ENCODE results near the gene SNAI1.
"Not testable (repeated sequence)": the region's sequence is repeated elsewhere in the genome, so short reads cannot be mapped to it uniquely, and the experiment has no call there.

SNAI1 gene

DNA sequence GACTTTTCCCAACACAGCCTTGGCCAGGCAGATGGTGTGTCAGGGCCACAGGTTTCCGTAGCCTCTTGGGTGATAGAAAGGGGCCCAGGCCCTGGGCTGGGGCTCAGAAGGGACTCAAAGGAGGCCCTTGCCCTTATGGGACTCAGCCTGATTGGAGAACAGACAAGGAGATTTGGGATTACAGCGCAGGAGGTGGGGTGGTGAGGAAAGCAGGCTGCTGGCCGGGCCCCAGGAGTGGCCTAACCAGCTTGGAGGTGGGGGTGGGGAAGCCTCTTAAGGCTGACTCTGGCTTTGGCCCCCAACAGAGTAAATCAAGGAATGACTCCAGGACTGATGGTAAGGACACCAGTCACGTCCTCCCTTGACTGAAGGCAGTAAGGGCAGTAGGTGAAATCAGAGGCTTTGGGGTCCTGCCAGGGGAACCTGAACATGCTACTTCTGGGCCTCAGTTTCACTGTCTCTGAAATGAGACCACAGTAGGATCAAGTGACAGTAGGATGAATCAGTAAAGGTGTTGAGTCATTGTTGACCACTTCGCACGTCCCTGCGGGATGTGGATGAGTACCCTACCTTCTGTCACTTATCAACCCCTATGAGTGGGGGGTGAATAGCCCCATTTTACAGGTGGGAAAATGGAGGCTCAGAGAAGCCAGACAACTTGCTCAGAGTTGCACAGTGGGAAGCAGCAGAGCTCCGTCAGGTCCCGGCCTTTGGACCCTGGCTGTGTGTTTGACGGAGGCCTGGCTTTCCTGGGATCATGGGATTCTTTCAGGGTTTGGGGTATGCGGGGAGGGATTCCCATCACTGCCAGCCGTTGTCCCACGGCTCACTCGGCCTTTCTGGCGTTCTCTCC, 4.5 kb downstream of the SNAI1 start:
- DNase-seq: no peak

DNA sequence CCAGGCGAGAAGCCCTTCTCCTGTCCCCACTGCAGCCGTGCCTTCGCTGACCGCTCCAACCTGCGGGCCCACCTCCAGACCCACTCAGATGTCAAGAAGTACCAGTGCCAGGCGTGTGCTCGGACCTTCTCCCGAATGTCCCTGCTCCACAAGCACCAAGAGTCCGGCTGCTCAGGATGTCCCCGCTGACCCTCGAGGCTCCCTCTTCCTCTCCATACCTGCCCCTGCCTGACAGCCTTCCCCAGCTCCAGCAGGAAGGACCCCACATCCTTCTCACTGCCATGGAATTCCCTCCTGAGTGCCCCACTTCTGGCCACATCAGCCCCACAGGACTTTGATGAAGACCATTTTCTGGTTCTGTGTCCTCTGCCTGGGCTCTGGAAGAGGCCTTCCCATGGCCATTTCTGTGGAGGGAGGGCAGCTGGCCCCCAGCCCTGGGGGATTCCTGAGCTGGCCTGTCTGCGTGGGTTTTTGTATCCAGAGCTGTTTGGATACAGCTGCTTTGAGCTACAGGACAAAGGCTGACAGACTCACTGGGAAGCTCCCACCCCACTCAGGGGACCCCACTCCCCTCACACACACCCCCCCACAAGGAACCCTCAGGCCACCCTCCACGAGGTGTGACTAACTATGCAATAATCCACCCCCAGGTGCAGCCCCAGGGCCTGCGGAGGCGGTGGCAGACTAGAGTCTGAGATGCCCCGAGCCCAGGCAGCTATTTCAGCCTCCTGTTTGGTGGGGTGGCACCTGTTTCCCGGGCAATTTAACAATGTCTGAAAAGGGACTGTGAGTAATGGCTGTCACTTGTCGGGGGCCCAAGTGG, 5.3 kb downstream of the SNAI1 start:
- no peak for DNase-seq

DNA sequence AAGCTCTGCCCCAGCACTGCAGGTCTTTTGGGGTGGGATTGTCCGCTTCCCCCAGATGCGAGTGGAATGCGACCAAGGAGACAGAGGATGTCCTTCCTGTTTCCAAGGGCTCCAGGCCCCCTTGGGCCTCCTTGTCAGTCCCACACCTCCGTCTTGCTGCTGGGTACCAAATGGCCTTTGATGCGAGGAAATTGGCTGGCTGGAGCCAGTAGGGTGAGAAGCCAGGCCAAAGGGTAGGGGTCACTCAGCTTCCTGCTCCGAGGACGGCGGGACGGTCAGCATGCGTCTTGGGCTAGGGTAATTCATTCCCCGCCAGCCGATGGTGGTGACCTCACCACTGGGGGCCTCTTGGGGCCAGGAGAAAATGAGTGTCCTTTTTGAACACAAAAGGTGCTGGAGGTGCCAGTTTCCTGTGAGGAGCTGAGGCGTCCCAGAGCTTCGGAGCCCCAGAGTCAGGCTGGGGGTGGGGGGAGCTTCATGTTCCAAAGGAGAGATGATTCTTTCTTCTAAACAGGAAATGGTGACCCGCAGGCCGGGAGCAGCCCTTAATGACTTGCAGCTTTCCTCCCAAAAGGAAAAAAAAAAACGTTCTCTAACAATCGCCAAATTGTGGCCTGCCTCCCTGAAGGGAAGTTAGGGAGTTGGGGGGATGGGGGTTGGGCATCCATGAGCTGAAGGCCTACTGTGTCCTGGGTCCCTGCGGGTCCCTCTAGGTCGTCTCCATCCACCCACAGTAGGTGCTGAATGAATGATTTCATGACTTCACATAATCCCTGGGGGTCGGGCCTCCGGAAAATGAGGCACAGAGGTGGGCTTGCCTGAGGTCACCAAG, 6.7 kb downstream of the SNAI1 start:
- peak in 2 of 14 donors; percentile 27 to 71 for DNase-seq

DNA sequence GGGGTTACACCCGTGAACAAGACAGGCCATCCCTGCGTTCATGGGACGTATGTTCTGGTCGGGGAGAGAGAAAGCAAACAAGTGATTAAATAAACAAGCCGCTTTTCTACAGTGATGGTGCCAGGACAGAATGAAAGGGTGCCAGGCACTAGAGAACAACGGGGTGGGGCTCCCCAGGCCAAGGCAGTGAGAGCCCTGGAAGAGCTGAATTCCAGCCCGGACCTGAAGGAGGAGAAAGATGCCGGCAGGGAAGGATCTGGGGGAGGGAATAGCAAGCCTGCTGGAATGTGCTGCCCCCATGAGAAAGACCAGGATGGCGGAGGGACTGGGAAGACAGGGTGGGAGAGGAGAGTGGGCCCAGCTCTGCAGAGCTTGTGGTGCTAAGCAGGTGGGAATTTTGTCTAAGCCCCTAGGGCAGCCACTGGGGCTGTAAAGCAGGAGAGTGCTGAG, 7.5 kb downstream of the SNAI1 start:
- peak in 5 of 14 donors; percentile 11 to 44 (median 32) for DNase-seq

DNA sequence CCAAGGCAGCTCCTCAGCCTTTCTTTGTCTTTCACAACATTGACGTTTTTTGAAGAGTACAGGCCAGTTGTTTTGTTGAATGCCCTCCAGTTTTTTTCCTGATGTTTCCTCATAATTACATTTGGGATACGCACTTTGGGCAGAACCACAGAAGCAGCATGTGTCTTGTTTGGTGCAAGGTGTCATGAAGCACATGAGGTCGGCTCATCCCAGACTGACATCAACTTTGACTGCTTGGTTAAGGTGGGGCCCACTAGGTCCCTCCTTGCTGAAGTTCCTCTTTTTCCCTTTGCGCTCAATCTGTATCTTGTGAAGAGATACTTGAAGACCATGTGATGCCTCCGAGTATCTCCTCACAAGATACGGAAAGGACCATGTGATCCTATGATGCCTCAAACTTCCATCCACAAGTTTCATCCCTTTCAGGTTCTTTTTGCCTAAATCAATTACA, 10.5 kb downstream of the SNAI1 start:
- no peak for DNase-seq

DNA sequence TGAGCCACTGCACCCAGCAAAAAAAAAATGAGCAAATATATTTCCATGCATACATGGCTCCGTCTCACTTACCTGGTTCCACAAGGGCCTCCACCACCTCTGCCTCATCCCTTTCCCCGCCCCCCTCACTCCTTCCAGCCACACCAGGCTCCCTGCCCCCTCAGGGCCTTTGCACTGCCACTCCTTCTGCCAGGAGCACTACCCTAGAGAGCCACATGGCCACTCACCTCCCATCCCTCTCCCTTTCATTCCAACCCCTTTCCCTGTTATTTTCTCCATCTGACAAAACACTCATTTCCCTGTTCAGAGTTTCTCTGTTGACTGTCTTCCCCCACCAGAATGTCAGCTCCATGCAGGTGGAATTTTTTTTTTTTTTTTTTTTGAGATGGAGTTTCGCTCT, 12.8 kb downstream of the SNAI1 start:
- no peak for DNase-seq

DNA sequence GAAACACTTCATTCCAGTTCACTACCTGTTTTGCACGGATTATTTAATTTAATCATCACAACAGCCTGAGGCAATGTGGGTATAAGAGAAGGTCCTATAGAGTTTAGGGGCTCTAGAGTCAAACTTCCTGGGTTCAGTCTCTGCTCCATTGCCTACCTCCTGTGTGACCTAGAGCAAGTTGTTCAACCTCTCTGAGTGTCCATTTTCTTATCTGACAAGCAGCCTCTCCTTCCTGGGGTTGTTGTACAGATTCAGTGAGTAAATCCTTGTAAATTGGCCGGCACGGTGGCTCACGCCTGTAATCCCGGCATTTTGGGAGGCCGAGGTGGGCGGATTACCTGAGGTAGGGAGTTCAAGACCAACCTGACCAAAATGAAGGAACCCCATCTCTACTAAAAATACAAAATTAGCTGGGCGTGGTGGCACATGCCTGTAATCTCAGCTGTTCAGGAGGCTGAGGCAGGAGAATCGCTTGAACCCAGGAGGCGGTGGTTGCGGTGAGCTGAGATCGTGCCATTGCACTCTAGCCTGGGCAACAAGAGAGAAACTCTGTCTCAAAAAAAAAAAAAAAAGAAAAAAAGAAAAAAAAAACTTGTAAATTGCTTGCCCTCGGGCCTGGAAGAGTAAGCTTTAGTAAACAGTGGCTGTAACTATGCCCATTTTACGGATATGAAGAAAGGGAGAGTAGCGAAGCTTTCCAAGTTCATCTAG, 15.9 kb downstream of the SNAI1 start:
- not testable (repeated sequence) for DNase-seq

DNA sequence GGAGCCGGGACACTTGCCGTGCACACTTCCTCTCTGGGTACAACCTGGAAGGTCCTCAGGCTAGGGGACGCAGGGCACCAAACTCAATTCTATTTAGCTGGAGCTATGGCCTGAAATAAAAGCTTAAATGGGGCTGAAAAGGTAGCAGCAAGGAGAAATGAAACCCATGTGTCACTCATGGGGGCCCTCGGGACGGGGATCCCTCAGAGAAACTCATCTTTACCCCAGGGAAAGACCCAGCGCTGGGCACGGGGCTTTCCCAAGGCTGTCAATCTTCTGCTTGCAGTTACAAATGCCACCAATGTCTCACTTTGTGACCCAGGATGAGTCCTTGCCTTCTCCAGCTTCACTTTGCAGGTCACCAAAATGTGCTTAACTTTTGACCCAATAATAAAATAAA, 16.5 kb downstream of the SNAI1 start:
- DNase-seq: no peak

DNA sequence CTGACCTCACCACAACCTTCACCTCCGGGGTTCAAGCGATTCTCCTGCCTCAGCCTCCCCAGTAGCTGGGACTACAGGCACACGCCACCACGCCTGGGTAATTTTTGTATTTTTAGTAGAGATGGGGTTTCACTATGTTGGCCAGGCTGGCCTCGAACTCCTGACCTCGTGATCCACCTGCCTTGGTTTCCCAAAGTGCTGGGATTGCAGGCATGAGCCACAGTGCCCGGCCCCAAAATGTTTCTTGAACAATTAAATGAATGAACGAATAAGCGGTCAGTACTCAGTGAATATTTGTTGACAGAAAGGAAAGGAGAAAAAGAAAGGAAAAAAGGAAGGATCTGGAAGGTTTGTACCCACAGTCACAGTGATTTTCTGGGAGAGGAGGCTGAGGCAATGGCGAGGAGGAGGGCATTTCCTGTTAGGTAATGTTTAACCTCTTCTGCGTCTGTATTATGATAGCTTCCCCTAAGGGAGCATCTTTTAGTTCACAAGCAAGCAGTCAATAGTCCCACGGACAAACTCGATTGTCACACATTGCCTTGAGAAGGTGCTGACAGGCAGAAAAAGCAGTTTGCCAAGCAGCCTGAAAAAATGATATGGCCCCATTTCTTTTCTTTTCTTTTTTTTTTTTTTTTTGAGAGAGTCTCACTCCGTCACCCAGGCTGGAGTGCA, 17.9 kb downstream of the SNAI1 start:
- not testable (repeated sequence) for DNase-seq

DNA sequence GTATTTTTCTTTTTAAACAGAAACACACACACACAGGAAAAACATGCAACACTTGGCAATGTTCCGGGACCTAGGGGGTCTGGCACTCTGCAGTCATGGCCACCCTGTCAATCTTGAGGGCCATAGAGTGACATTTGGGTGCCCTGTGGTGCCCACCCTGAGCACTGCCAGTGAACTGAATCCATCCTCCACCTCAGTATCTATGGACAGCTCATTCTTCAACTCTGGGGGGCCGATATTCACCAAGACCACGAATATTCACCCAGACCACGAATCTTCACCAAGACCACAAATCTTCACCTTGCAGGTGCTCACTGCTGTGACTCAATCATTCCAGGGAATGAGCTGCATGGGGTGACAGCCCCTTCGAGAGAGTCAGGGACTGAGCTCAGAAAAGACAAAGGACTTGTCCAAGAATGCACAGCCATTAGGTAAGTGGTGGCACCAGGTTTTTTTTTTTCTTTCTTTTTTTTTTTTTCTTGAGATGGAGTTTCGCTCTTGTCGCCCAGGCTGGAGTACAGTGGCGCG, 19.1 kb downstream of the SNAI1 start:
- DNase-seq: no peak

DNA sequence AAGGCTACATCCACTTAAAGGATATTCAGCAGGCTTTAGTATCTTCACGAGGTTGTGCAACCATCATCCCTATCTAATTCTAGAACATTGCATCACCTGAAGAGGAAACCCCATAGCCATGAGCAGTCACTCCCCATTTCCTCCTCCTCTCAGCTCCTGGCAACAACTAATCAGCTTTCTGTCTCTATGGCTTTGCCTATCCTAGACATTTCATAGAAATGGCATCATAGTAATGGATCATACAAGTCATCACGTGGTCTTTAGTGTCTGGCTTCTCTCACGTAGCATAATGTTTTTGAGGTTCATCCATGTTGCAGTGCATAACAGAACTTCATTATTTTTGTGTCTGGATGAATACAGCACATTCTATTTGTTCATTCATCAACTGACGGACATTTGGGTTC, 20.5 kb downstream of the SNAI1 start:
- DNase-seq: no peak

DNA sequence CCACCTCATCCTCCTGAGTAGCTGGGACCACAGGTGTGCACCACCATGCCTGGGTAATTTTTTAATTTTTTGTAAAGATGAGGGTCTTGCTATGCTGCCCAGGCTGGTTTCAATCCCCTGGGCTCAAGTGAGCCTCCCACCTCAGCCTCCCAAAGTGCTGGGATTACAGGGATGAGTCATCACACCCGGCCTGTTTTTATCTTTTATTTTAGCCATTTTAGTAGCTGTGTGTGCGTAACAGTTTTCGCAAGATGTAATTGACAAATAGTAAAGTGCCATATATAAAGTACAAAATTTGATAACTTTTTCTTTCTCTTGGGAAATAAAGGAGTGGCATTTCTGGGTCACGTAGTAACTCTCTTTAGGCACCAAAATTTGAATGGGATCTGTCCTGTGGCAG, 21.4 kb downstream of the SNAI1 start:
- no peak for DNase-seq

DNA sequence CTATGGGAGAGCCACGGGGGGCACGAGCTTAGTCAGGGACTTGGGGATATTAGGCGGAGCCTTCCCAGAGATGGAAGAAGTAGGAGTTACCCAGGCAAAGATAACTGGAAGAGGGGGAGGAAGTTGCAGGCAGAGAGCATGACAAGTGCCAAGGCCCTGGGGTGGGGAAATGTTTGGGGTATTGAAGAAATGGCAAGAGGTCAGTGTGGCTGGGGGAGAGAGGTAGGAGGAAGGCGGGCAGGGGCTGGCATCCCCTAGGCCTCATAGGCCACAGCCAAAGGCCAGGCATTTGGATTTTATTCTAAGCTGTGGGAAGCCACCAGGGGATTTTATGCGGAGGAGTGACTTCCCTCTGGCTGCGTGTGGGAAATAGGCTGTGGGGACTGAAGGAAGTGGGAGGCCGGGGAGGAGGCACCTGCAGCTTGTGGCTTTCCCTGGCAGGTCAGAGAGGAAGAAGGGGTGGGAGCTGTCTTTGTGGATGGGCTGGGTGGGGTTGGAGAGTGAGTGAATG, 22.7 kb downstream of the SNAI1 start:
- DNase-seq: no peak

DNA sequence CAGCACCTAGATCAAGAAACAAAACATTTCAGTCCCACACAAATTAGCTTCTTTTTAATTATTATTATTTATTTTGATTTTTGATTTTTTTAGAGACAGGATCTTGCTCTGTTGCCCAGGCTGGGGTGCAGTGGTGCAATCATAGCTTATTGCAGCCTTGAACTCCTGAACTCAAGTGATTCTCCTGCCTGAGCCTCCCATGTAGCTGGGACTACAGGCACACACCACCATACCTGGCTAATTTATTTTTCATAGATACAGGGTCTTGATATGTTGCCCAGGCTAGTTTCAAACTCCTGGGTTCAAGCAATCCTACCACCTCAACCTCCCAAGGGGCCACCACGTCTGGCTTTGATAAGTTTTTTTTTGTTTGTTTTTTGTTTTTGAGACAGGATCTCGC, 24.6 kb downstream of the SNAI1 start:
- DNase-seq: no peak

DNA sequence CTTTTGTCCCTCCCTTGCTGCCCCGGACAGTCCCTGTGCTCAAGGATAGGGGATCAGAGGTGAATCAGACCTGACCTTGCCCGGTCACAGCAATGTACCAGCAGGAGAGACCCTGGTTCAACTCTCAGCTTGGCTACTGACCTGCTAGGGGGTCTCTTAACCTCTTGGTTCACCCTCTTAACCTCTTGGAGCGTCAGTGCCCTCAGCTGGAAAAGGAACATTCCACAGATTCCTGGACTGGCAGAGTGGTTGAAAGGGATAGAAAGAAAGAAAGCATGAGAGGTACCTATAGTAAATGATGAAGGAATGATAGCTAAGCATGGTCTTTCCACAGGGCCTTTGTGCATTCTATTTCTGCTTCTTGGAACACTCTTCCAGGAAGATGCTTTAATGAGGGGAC, 25.2 kb downstream of the SNAI1 start:
- DNase-seq: no peak

DNA sequence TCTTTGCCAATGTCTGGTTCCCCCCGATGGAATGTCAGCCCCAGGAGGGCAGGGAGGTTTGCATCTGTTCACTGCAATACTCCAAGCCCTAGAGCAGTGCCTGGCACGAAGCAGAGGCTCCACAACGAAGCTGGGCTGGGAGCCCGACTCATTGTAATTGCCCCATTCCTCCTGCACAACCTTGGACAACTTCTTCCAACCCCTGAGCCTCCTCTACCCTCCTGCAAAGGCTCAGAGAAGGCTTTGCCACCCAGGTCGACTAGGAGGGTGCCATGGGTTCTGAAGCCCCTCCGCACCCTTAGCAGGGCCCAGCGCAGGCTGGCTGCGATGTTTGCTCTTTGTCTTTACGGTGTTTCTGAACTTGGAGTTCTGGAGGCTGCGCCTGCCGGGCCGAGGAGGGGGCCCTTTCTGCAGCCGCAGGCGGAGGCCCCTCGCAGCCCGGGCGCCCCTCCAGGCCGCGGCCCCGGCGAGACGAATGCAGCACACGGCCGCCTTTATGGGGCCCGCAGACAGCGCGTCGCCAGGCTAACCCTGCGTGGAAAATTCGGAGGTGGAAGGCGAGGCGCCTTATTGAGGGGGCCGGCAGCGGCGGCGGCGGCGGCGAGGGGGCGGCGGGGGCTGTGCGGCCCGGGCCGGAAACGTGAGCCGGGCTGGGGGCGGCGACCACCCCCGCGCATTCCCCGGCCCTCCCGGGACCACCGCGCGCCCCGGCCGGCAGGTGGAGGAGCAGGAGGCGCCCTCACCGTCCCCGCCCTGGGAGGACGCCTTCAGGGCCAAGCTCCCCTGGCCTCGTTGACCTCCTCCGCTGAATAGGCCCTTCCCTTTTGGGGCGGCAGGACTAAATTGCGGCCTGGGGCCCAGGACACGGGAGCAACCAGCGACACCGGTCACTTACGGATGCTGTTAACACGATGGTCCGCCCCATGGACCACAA, 27.0 kb downstream of the SNAI1 start:
- DNase-seq: no peak

DNA sequence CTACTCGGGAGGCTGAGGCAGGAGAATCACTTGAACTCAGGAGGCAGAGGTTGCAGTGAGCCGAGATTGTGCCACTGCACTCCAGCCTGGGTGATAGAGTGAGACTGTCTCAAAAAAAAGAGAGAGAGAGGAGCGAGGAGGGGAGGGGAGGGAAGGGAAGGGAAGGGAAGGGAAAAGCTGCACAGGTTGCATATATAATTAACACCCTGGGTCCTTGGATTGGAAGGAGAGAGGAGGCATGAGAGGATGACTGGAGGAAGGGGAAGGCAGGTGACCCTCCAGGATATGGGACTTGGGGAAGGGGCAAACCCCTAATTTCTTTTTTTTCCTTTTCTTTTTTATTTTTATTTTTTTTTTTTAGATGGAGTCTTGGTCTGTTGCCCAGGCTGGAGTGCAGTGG, 28.8 kb downstream of the SNAI1 start:
- DNase-seq: not testable (repeated sequence)

DNA sequence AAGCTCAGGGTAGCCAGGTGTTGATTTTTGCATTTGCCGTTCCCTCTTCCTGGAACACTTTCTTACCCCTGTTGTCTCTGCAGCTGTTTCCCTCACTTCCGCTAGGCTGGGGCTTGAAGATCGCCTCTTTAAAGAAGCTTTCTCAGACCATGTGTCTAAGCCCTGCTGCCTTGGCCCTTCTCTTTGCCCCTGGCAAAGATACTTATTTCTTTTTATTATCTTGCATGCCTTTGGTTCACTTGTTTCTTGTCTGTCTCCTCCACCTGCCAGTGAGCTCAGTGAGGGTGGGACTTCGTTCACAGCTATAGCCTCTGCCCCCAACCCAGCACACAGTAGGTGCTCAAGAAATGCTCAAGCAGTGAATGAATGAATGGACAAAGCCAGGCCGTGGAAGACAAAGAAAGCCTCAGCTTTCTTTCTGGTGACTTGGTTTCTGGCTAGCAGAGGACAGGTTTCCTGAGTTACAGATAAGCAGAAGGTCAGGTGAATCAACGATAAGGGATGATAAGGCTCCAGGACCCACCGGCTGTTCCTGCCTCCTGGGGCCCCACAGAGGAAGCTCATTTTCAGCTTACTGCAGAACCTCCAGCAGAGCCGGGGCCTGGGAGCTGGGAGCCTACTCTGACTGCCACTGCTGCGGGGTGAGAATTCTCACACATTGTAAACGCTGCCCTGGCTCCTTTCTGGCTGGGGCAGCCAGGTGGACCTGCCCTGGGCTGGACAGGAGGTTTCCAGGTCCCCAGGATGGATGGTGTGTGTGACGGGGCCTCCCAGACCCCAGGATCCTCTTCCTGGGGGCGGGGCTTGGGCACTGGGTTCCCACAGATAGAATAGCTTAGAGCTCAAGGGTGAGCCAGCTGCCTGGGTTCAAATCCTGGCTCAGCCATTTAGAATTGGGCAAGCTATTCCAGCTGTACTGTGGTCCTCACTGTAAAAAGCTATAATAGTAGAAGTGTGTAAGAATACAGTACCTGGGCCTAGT, 29.8 kb downstream of the SNAI1 start:
- DNase-seq: no peak
